ENCODE measurements around the gene PPP1R16B. TPM values are rescaled to one million over a fixed set of nuclear protein-coding genes. Genes with fewer than 3 reads are reported as not detected.
"Not testable (repeated sequence)": the region's sequence is repeated elsewhere in the genome, so short reads cannot be mapped to it uniquely, and the experiment has no call there.

PPP1R16B gene
- total and polyA plus RNA-seq, 10 of the 15 experiments (the other 5 are each of a cell fraction or from before 2014, with no cell fraction given) = 13.4 to 90.2 (median 66.7) TPM

DNA sequence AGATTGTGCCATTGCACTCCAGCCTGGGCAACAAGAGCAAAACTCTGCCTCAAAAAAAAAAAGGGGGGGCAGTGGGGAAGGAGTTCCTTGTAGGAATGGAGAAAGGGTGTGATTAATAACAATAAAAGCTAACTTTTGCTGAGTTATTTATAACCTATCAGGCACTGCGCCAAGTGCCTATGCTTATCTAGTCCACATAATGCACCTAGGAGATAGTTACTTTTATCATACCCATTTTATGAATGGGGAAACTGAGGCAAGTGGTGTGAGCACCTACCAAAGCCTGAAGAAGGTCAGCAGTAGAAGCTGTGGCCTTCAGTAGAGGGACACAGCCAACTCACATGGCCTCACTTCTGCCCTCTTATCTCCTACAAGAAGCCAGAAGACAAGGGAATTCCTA, 13.6 kb upstream of the PPP1R16B start:
- no peak for TF ChIP-seq CEBPB (IDR thresholded peaks at IDR 0.05; ENCODE audit: borderline replicate concordance in 1 of 2, low read depth in 2 of 2, low read length in 2 of 2)
- TF ChIP-seq ASH2L (IDR thresholded peaks at IDR 0.05; ENCODE audit: borderline replicate concordance, low read depth) = no peak
- TF ChIP-seq YBX1 (IDR thresholded peaks at IDR 0.05) = no peak
- no peak for TF ChIP-seq CHD1 (IDR thresholded peaks at IDR 0.05; ENCODE audit: low read depth, low read length)
- TF ChIP-seq NR2F1 (conservative IDR thresholded peaks at IDR 0.05) = no peak
- TF ChIP-seq TAF1 (IDR thresholded peaks at IDR 0.05; ENCODE audit: borderline replicate concordance, low read depth, low read length) = no peak
- TF ChIP-seq POLR2AphosphoS5 (IDR thresholded peaks at IDR 0.05; ENCODE audit: low read length) = no peak
- TF ChIP-seq, protein P1, sequence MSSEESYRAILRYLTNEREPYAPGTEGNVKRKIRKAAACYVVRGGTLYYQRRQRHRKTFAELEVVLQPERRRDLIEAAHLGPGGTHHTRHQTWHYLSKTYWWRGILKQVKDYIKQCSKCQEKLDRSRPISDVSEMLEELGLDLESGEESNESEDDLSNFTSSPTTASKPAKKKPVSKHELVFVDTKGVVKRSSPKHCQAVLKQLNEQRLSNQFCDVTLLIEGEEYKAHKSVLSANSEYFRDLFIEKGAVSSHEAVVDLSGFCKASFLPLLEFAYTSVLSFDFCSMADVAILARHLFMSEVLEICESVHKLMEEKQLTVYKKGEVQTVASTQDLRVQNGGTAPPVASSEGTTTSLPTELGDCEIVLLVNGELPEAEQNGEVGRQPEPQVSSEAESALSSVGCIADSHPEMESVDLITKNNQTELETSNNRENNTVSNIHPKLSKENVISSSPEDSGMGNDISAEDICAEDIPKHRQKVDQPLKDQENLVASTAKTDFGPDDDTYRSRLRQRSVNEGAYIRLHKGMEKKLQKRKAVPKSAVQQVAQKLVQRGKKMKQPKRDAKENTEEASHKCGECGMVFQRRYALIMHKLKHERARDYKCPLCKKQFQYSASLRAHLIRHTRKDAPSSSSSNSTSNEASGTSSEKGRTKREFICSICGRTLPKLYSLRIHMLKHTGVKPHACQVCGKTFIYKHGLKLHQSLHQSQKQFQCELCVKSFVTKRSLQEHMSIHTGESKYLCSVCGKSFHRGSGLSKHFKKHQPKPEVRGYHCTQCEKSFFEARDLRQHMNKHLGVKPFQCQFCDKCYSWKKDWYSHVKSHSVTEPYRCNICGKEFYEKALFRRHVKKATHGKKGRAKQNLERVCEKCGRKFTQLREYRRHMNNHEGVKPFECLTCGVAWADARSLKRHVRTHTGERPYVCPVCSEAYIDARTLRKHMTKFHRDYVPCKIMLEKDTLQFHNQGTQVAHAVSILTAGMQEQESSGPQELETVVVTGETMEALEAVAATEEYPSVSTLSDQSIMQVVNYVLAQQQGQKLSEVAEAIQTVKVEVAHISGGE (CRISPR knock-in tag; IDR thresholded peaks at IDR 0.05) = no peak
- TF ChIP-seq JUNB (IDR thresholded peaks at IDR 0.05) = no peak
- ChIA-PET RAD21 (ENCODE audit: unreplicated experiment) (no interaction called here), SMC1A (ENCODE audit: uncharacterized antibody, unreplicated experiment) (interaction anchor here (0.6 to 2.0 kb wide), 2 partner anchors 38 to 57 kb away, joined by 3 to 5 read pairs; no protein-coding TSS in a partner anchor), POLR2A (interaction anchor here (1.0 kb wide), 1 partner anchor 11 kb away, joined by 3 read pairs; no protein-coding TSS in a partner anchor), CTCF (interaction anchor here (0.8 kb wide), 1 partner anchor 60 kb away, joined by 3 read pairs; no protein-coding TSS in a partner anchor)
- in situ Hi-C loops (cut with MboI) = no loop called here
- 100% methylated on average over 1 of the region's 1 CpG for WGBS (ENCODE audit: insufficient coverage, insufficient replicate concordance, low lambda C conversion rate, missing lambda C conversion rate)
- ATAC-seq (no peak), FAIRE-seq (no peak), DNase-seq (ENCODE audit: low read depth, low spot score) (no peak)
- Histone ChIP-seq H3K4me2 (ENCODE audit: control insufficient read depth, insufficient read depth) (no peak overlapping the region), H3K27ac (ENCODE audit: control insufficient read depth, insufficient read depth) (no peak overlapping the region), H3K4me3 (no peak overlapping the region), H3K4me1 (ENCODE audit: control insufficient read depth, insufficient read depth, low read length) (no peaks in the 10 kb centered on the region), H2AFZ (ENCODE audit: control insufficient read depth, low read depth, low read length) (no peak overlapping the region), H4K20me1 (ENCODE audit: control insufficient read depth, insufficient read depth) (no peaks in the 10 kb centered on the region), H3K36me3 (ENCODE audit: control insufficient read depth in 2 of 2, insufficient read depth in 2 of 2, low read length in 1 of 2) (no peaks in the 10 kb centered on the region), H3K79me2 (ENCODE audit: control insufficient read depth, insufficient read depth, low read length) (no peaks in the 10 kb centered on the region), H3K9ac (ENCODE audit: control insufficient read depth, insufficient read depth, low read length) (no peak overlapping the region), H3K9me3 (replicated peaks; ENCODE audit: control insufficient read depth, insufficient read depth, low read length) (no peaks in the 10 kb centered on the region), H3K27me3 (replicated peaks in 1 of 2; ENCODE audit: control insufficient read depth in 2 of 2, insufficient read depth in 2 of 2, low read length in 1 of 2) (no peaks in the 10 kb centered on the region)
- BruUV-seq (replicated peaks) = no TSS peak
- intact Hi-C loops (cut with micrococcal nuclease; ENCODE audit: unreplicated experiment) = no loop called here

DNA sequence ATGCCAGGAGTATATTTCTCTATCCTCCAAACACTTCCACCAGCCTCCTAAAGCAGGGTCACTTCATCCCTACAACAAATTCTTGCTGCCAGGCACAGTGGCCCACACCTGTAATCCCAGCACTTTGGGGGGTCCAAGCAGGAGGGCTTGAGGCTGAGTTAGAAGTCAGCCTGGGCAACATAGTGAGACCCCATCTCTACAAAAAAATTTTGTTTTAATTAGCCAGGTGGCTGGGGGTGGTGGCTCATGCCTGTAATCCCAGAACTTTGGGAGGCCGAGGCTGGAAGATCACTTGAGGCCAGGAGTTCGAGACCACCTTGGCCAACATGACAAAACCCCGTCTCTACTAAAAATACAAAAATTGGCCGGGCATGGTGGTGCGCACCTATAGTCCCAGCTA, 11.4 kb upstream of the PPP1R16B start:
- H3K27ac ChIP-seq (ENCODE audit: control insufficient read depth, insufficient read depth); in situ Hi-C loops (cut with MboI); SMC1A ChIA-PET (ENCODE audit: uncharacterized antibody, unreplicated experiment); H3K79me2 ChIP-seq (ENCODE audit: control insufficient read depth, insufficient read depth, low read length); H2AFZ ChIP-seq (ENCODE audit: control insufficient read depth, low read depth, low read length); H3K4me3 ChIP-seq; H4K20me1 ChIP-seq (ENCODE audit: control insufficient read depth, insufficient read depth); RAD21 ChIA-PET (ENCODE audit: unreplicated experiment); DNase-seq (ENCODE audit: low read depth, low spot score); ATAC-seq; FAIRE-seq; H3K4me2 ChIP-seq (ENCODE audit: control insufficient read depth, insufficient read depth); H3K36me3 ChIP-seq (ENCODE audit: control insufficient read depth in 2 of 2, insufficient read depth in 2 of 2, low read length in 1 of 2); POLR2A ChIA-PET; H3K9me3 ChIP-seq (replicated peaks; ENCODE audit: control insufficient read depth, insufficient read depth, low read length); CTCF ChIA-PET; intact Hi-C loops (cut with micrococcal nuclease; ENCODE audit: unreplicated experiment); BruUV-seq (replicated peaks); H3K27me3 ChIP-seq (replicated peaks in 1 of 2; ENCODE audit: control insufficient read depth in 2 of 2, insufficient read depth in 2 of 2, low read length in 1 of 2); H3K9ac ChIP-seq (ENCODE audit: control insufficient read depth, insufficient read depth, low read length); H3K4me1 ChIP-seq (ENCODE audit: control insufficient read depth, insufficient read depth, low read length): not testable (repeated sequence)
- WGBS (ENCODE audit: insufficient coverage, insufficient replicate concordance, low lambda C conversion rate, missing lambda C conversion rate) = 86% methylated on average over 5 of the region's 5 CpGs

Data from GM12878 (cell line).